Measurements from ENCODE around the gene ARFGAP3. TPM values are rescaled to one million over a fixed set of nuclear protein-coding genes. Genes with fewer than 3 reads are reported as not detected.

The ARFGAP3 gene
- total RNA-seq, 4 donors from 2014 or later = 40.6 to 67.9 (median 49.1) TPM

- Histone ChIP-seq H3K9me3 (no peaks in the 10 kb centered on the region), H3K4me3 (no peak overlapping the region), H3K27ac (no peak overlapping the region), H3K36me3 (peaks cover 0 to 32% of the 10 kb centered on the region in 2 donors), H3K4me1 (peaks cover 0 to 14% (median 0%) of the 10 kb centered on the region in 3 donors), H3K27me3 (no peaks in the 10 kb centered on the region)
- WGBS, 2 donors (ENCODE audit: low coverage in 1 of 2) = 93 to 96% methylated on average over 3 to 4 of the region's 5 CpGs
- ATAC-seq = no peak
- TF ChIP-seq EP300 (IDR thresholded peaks at IDR 0.05) = no peak
Measured at GRCh38 chr22:42848941-42849550, 8.0 kb downstream of the ARFGAP3 start.

- no peaks in the 10 kb centered on the region for H3K9me3 ChIP-seq
Measured at GRCh38 chr22:42847110-42847509, 10.0 kb downstream of the ARFGAP3 start.

GRCh38 chr22:42844756-42845155, 12.3 kb downstream of the ARFGAP3 start:
- ATAC-seq = peak; percentile 16
- Histone ChIP-seq H3K36me3 (peaks cover 0 to 74% of the 10 kb centered on the region in 2 donors), H3K27me3 (no peaks in the 10 kb centered on the region), H3K4me1 (peaks cover 0 to 14% (median 0%) of the 10 kb centered on the region in 3 donors), H3K27ac (no peak overlapping the region), H3K4me3 (no peak overlapping the region), H3K9me3 (no peaks in the 10 kb centered on the region)
- 63 to 82% methylated on average over 2 to 4 of the region's 4 CpGs for WGBS, 2 donors (ENCODE audit: low coverage in 1 of 2)
- TF ChIP-seq POLR2A (IDR thresholded peaks at IDR 0.05) = no peak
- no peak for TF ChIP-seq CTCF (IDR thresholded peaks at IDR 0.05)
- TF ChIP-seq POLR2AphosphoS5 (IDR thresholded peaks at IDR 0.05) = peak; percentile 30
- no peak for TF ChIP-seq EP300 (IDR thresholded peaks at IDR 0.05)

More at GRCh38 chr22:42847110-42847509, 10.0 kb downstream of the ARFGAP3 start:
- no peak overlapping the region for H3K4me3 ChIP-seq
- peaks cover 0 to 52% of the 10 kb centered on the region in 2 donors for H3K36me3 ChIP-seq
- H3K4me1 ChIP-seq = peaks cover 0 to 14% (median 0%) of the 10 kb centered on the region in 3 donors
- H3K27ac ChIP-seq = no peak overlapping the region
- ATAC-seq = no peak
- TF ChIP-seq EP300 (IDR thresholded peaks at IDR 0.05) (no peak), CTCF (IDR thresholded peaks at IDR 0.05) (no peak), POLR2AphosphoS5 (IDR thresholded peaks at IDR 0.05) (no peak), POLR2A (IDR thresholded peaks at IDR 0.05) (no peak)
- H3K27me3 ChIP-seq = no peaks in the 10 kb centered on the region
- WGBS, 2 donors (ENCODE audit: low coverage in 1 of 2) = 94 to 100% methylated on average over 2 of the region's 3 CpGs

GRCh38 chr22:42842658-42843370, 14.3 kb downstream of the ARFGAP3 start:
- no peak for ATAC-seq
- Histone ChIP-seq H3K4me1 (no peaks in the 10 kb centered on the region), H3K9me3 (no peaks in the 10 kb centered on the region), H3K27me3 (no peaks in the 10 kb centered on the region), H3K4me3 (no peak overlapping the region), H3K36me3 (peaks cover 0 to 90% of the 10 kb centered on the region in 2 donors), H3K27ac (no peak overlapping the region)
- TF ChIP-seq POLR2A (IDR thresholded peaks at IDR 0.05) = no peak
- no peak for TF ChIP-seq POLR2AphosphoS5 (IDR thresholded peaks at IDR 0.05)
- TF ChIP-seq EP300 (IDR thresholded peaks at IDR 0.05) = no peak
- no peak for TF ChIP-seq CTCF (IDR thresholded peaks at IDR 0.05)
- 85 to 92% methylated on average over 6 to 10 of the region's 14 CpGs for WGBS, 2 donors (ENCODE audit: low coverage in 1 of 2)

GRCh38 chr22:42841444-42841843, 15.6 kb downstream of the ARFGAP3 start:
- WGBS, 2 donors (ENCODE audit: low coverage in 1 of 2) = 43 to 64% methylated on average over 2 to 3 of the region's 3 CpGs
- no peak overlapping the region for H3K4me3 ChIP-seq
- H3K27ac ChIP-seq = no peak overlapping the region
- H3K27me3 ChIP-seq = no peaks in the 10 kb centered on the region
- no peak for ATAC-seq
- peaks cover 0 to 91% of the 10 kb centered on the region in 2 donors for H3K36me3 ChIP-seq
- TF ChIP-seq POLR2A (IDR thresholded peaks at IDR 0.05) (no peak), POLR2AphosphoS5 (IDR thresholded peaks at IDR 0.05) (no peak), CTCF (IDR thresholded peaks at IDR 0.05) (no peak), EP300 (IDR thresholded peaks at IDR 0.05) (no peak)
- H3K9me3 ChIP-seq = no peaks in the 10 kb centered on the region
- no peaks in the 10 kb centered on the region for H3K4me1 ChIP-seq

All from gastroesophageal sphincter (tissue), 4 donors.